ENCODE results near the gene HSD11B2.

HSD11B2 gene

GRCh38 chr16:67464565-67464964 lies 33.6 kb downstream of the HSD11B2 start:
- DNase-seq (ENCODE audit: insufficient read length, low spot score) (no peak), FAIRE-seq (no peak)
- TF ChIP-seq SPI1 (IDR thresholded peaks at IDR 0.05; ENCODE audit: low read depth, low read length) (no peak), POLR2A (IDR thresholded peaks at IDR 0.05; ENCODE audit: low read depth, low read length) (no peak), TAF1 (IDR thresholded peaks at IDR 0.05; ENCODE audit: low read depth, low read length) (no peak), POLR2AphosphoS5 (IDR thresholded peaks at IDR 0.05; ENCODE audit: low read depth, low read length) (no peak), PAX5 (IDR thresholded peaks at IDR 0.05; ENCODE audit: insufficient read depth, low read length, severe bottlenecking) (no peak), POU2F2 (IDR thresholded peaks at IDR 0.05; ENCODE audit: low read depth, low read length) (no peak)

- DNase-seq (ENCODE audit: insufficient read length, low spot score) (no peak), FAIRE-seq (no peak)
- TF ChIP-seq POLR2A (IDR thresholded peaks at IDR 0.05; ENCODE audit: low read depth, low read length), result no peak
- TF ChIP-seq PAX5 (IDR thresholded peaks at IDR 0.05; ENCODE audit: insufficient read depth, low read length, severe bottlenecking), result no peak
- TF ChIP-seq TAF1 (IDR thresholded peaks at IDR 0.05; ENCODE audit: low read depth, low read length), result no peak
- TF ChIP-seq POU2F2 (IDR thresholded peaks at IDR 0.05; ENCODE audit: low read depth, low read length), result no peak
- no peak for TF ChIP-seq SPI1 (IDR thresholded peaks at IDR 0.05; ENCODE audit: low read depth, low read length)
Measured at GRCh38 chr16:67466581-67466980, 35.7 kb downstream of the HSD11B2 start.

DNA sequence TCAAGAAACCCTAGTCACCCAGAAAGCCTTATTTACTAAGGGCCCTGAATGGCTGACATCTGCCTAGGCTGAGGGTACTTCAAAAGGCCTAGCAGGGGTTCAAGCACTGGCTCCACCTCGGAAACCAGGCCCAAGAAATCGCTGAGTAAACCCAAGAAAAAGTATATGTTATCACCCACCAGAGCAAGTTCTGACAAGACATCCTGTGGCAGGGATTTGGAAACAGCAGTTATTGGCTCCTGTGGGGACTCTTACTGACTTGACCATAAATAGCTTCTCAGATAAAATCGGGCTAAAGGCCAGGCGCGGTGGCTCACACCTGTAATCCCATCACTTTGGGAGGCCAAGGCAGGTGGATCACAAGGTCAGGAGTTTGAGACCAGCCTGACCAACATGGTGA lies 37.8 kb downstream of the HSD11B2 start:
- DNase-seq (ENCODE audit: insufficient read length, low spot score) (no peak), FAIRE-seq (no peak)
- TF ChIP-seq POLR2A (IDR thresholded peaks at IDR 0.05; ENCODE audit: low read depth, low read length) (no peak), POLR2AphosphoS5 (IDR thresholded peaks at IDR 0.05; ENCODE audit: low read depth, low read length) (no peak), PAX5 (IDR thresholded peaks at IDR 0.05; ENCODE audit: insufficient read depth, low read length, severe bottlenecking) (no peak), SPI1 (IDR thresholded peaks at IDR 0.05; ENCODE audit: low read depth, low read length) (no peak), POU2F2 (IDR thresholded peaks at IDR 0.05; ENCODE audit: low read depth, low read length) (no peak)

- no peak for TF ChIP-seq POLR2AphosphoS5 (IDR thresholded peaks at IDR 0.05; ENCODE audit: low read depth, low read length)
- TF ChIP-seq POLR2A (IDR thresholded peaks at IDR 0.05; ENCODE audit: low read depth, low read length), result no peak
- no peak for TF ChIP-seq SPI1 (IDR thresholded peaks at IDR 0.05; ENCODE audit: low read depth, low read length)
- no peak for TF ChIP-seq TAF1 (IDR thresholded peaks at IDR 0.05; ENCODE audit: low read depth, low read length)
- TF ChIP-seq POU2F2 (IDR thresholded peaks at IDR 0.05; ENCODE audit: low read depth, low read length), result no peak
- TF ChIP-seq PAX5 (IDR thresholded peaks at IDR 0.05; ENCODE audit: insufficient read depth, low read length, severe bottlenecking), result no peak
- no peak for DNase-seq (ENCODE audit: insufficient read length, low spot score)
- no peak for FAIRE-seq
Measured at GRCh38 chr16:67470359-67470758, 39.4 kb downstream of the HSD11B2 start.

DNA sequence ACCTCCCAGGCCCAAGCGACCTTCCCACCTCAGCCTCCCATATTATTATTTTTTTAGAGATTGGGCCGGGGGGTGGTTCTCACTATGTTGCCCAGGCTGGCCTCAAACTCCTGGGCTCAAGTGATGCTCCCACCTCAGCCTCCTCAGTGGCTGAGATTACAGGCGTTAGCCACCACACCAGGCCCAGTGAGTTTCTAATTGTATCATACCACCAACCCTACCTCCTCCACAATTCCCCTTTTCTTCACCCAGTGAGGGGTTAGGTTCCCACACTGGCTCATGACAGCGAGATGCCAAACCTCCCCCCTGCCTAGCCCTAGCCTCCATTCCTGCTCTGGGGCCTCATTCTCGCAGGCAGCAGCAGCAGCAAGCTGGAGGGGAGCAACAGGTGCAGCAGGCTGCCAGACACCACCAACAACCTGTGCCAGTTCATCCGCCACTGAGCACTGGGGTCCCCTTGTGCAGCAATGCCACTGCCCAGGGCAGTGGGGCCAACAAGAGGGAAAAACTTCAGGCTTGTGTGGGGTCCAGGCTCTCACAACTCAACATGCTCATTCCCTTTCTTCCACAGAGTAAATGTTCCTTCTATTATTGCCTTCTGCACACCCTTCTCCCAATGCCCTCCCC lies 41.0 kb downstream of the HSD11B2 start:
- no peak for DNase-seq (ENCODE audit: insufficient read length, low spot score)
- no peak for TF ChIP-seq SPI1 (IDR thresholded peaks at IDR 0.05; ENCODE audit: low read depth, low read length)
- no peak for TF ChIP-seq POLR2A (IDR thresholded peaks at IDR 0.05; ENCODE audit: low read depth, low read length)
- no peak for TF ChIP-seq PAX5 (IDR thresholded peaks at IDR 0.05; ENCODE audit: insufficient read depth, low read length, severe bottlenecking)
- no peak for TF ChIP-seq POLR2AphosphoS5 (IDR thresholded peaks at IDR 0.05; ENCODE audit: low read depth, low read length)
- no peak for TF ChIP-seq TAF1 (IDR thresholded peaks at IDR 0.05; ENCODE audit: low read depth, low read length)
- no peak for TF ChIP-seq POU2F2 (IDR thresholded peaks at IDR 0.05; ENCODE audit: low read depth, low read length)
- no peak for FAIRE-seq

- DNase-seq (ENCODE audit: insufficient read length, low spot score) (no peak), FAIRE-seq (no peak)
Measured at GRCh38 chr16:67474551-67475455, 43.9 kb downstream of the HSD11B2 start.

DNA sequence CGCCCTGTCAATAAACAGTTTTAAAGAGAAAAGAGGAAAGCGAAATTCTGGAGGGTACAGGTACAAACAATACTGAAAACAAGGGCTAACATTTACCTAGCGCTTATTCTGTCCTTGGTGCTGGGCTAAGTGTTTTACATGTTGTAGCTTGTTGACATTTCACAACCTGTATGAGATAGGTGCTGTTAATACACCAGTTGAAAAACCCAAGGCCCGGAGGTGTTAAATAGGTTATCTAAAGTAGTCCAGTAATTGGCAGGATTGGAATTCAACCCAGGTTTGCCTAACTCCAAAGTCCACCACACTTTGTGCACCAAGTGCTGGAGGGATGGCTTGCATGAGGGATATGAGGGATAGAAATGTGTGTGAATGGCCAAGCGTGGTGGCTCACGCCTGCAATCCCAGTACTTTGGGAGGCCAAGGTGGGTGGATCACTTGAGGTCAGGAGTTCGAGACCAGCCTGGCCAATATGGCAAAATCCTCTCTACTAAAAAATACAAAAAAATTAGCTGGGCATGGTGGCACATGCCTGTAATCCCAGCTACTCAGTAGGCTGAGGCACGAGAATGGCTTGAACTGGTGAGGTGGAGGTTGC lies 47.1 kb downstream of the HSD11B2 start:
- no peak for DNase-seq (ENCODE audit: insufficient read length, low spot score)
- FAIRE-seq, result no peak
- no peak for TF ChIP-seq POLR2AphosphoS5 (IDR thresholded peaks at IDR 0.05; ENCODE audit: low read depth, low read length)
- no peak for TF ChIP-seq PAX5 (IDR thresholded peaks at IDR 0.05; ENCODE audit: insufficient read depth, low read length, severe bottlenecking)
- no peak for TF ChIP-seq POU2F2 (IDR thresholded peaks at IDR 0.05; ENCODE audit: low read depth, low read length)
- TF ChIP-seq POLR2A (IDR thresholded peaks at IDR 0.05; ENCODE audit: low read depth, low read length), result no peak
- no peak for TF ChIP-seq TAF1 (IDR thresholded peaks at IDR 0.05; ENCODE audit: low read depth, low read length)
- no peak for TF ChIP-seq SPI1 (IDR thresholded peaks at IDR 0.05; ENCODE audit: low read depth, low read length)

More at GRCh38 chr16:67474551-67475455, 43.9 kb downstream of the HSD11B2 start:
- TF ChIP-seq SPI1 (IDR thresholded peaks at IDR 0.05; ENCODE audit: low read depth, low read length) (no peak), POLR2A (IDR thresholded peaks at IDR 0.05; ENCODE audit: low read depth, low read length) (no peak), TAF1 (IDR thresholded peaks at IDR 0.05; ENCODE audit: low read depth, low read length) (no peak), POLR2AphosphoS5 (IDR thresholded peaks at IDR 0.05; ENCODE audit: low read depth, low read length) (no peak), PAX5 (IDR thresholded peaks at IDR 0.05; ENCODE audit: insufficient read depth, low read length, severe bottlenecking) (no peak)

GRCh38 chr16:67480833-67481560 lies 50.1 kb downstream of the HSD11B2 start, which contains the start of gene ATP6V0D1:
ATP6V0D1 (minus strand) TSS chr16:67481157; CDS start chr16:67481086, 71 bp downstream.
- TF ChIP-seq SPI1 (IDR thresholded peaks at IDR 0.05; ENCODE audit: low read depth, low read length), result peak; percentile 74
- peak; percentile 74; the same call in 1 of the 2 replicates for TF ChIP-seq TAF1 (IDR thresholded peaks at IDR 0.05; ENCODE audit: low read depth, low read length)
- TF ChIP-seq PAX5 (IDR thresholded peaks at IDR 0.05; ENCODE audit: insufficient read depth, low read length, severe bottlenecking), result peak; percentile 56
- peak; percentile 81 for TF ChIP-seq POLR2A (IDR thresholded peaks at IDR 0.05; ENCODE audit: low read depth, low read length)
- TF ChIP-seq POLR2AphosphoS5 (IDR thresholded peaks at IDR 0.05; ENCODE audit: low read depth, low read length), result peak; percentile 52; the same call in 1 of the 2 replicates
- TF ChIP-seq POU2F2 (IDR thresholded peaks at IDR 0.05; ENCODE audit: low read depth, low read length), result peak; percentile 13; the same call in 1 of the 2 replicates
- FAIRE-seq (peak; percentile 96), DNase-seq (ENCODE audit: insufficient read length, low spot score) (peak; percentile 97)
